Prostate gland (tissue), 2 donors: ENCODE results near the gene RPL29.

Experiments used
- POLR2A ChIP-seq: fragments of 450-650 bp; IDR thresholded peaks from one replicate; pipeline ENCODE4 v1.6.1; 2016; ENCODE audit warnings: antibody characterized with exemption, mild to moderate bottlenecking
- POLR2AphosphoS5 ChIP-seq: sonication (generic); formaldehyde crosslinking; IDR thresholded peaks from one replicate; pipeline ENCODE4 v1.6.1; 2017; ENCODE audit warnings: antibody characterized with exemption
- TF ChIP-seq, protein P1 (sequence below), 4 experiments: fragments of 200-600 bp in 2 of 4; fragments of 450-650 bp in 2 of 4; sonication (generic) in 2 of 4; IDR thresholded peaks; 1 replicate in 3 of 4; 2 replicates in 1 of 4; pipeline ENCODE4 v1.5.1; 2016 to 2019; ENCODE audit warnings: antibody characterized with exemption in 4 of 4, mild to moderate bottlenecking in 2 of 4, moderate library complexity in 2 of 4

DNA sequence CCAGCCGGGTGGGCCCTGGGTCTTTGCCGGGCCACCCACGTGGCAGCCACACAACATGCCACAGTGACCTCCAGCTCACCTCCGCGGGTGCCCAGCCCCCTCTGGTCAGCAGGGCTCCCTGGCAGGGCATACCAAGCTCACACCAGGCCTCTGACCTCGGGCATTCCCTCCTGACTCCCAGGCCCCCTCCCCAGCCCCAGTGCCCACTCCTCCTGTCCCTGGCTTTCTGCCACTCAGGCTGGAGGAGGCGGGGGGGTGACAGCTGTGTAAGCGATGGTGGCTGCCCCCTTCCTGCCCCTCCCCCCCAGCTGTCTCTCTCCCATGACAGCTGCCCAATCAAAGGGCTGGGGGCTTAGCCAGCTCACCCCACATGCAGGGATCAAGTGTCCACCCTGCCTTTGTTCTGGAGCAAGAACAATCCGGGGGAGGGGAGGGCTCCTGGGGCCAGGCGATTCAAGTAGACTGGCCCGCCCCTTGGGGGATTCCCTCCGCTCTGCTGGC is 31.7 kb downstream of the RPL29 start:
- TF ChIP-seq POLR2A (no peak), POLR2AphosphoS5 (no peak)
- TF ChIP-seq, protein P1, sequence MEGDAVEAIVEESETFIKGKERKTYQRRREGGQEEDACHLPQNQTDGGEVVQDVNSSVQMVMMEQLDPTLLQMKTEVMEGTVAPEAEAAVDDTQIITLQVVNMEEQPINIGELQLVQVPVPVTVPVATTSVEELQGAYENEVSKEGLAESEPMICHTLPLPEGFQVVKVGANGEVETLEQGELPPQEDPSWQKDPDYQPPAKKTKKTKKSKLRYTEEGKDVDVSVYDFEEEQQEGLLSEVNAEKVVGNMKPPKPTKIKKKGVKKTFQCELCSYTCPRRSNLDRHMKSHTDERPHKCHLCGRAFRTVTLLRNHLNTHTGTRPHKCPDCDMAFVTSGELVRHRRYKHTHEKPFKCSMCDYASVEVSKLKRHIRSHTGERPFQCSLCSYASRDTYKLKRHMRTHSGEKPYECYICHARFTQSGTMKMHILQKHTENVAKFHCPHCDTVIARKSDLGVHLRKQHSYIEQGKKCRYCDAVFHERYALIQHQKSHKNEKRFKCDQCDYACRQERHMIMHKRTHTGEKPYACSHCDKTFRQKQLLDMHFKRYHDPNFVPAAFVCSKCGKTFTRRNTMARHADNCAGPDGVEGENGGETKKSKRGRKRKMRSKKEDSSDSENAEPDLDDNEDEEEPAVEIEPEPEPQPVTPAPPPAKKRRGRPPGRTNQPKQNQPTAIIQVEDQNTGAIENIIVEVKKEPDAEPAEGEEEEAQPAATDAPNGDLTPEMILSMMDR (IDR thresholded peaks at IDR 0.05), result no peak
